AG08396 (cell line): ENCODE data around the gene CEACAM16.
"Not testable (repeated sequence)": the region's sequence is repeated elsewhere in the genome, so short reads cannot be mapped to it uniquely, and the experiment has no call there.

Source experiments
- DNase-seq: peaks from one replicate; pipeline ENCODE4 v3.0.0; 2012; ENCODE audit warnings: low spot score, mixed read lengths

CEACAM16 gene

DNA sequence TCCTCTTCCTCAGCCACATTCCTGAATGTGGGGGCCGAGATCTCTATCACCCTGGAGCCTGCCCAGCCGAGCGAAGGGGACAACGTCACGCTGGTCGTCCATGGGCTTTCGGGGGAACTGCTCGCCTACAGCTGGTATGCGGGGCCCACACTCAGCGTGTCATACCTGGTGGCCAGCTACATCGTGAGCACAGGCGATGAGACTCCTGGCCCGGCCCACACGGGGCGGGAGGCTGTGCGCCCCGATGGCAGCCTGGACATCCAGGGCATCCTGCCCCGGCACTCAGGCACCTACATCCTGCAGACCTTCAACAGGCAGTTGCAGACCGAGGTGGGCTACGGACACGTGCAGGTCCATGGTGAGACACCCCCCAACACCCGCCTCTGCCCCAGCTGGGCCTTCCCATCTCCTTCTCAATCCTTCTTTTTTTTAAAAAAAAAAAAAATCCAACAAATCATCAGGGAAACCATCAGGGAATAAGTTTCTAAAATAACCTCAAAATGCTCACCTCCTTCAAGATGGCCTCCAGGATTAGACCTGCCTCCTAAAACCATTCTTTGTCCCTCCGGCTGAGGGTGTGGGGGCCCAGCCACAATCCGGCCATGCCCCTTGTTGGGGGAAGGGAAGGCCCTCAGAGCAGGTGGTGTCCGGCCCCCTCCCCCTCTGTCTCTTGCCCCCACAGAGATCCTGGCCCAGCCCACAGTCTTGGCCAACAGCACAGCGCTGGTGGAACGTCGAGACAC lies 4.6 kb downstream of the CEACAM16 start:
- no peak for DNase-seq

GRCh38 chr19:44704982-44705381 lies 6.0 kb downstream of the CEACAM16 start:
- no peak for DNase-seq

DNA sequence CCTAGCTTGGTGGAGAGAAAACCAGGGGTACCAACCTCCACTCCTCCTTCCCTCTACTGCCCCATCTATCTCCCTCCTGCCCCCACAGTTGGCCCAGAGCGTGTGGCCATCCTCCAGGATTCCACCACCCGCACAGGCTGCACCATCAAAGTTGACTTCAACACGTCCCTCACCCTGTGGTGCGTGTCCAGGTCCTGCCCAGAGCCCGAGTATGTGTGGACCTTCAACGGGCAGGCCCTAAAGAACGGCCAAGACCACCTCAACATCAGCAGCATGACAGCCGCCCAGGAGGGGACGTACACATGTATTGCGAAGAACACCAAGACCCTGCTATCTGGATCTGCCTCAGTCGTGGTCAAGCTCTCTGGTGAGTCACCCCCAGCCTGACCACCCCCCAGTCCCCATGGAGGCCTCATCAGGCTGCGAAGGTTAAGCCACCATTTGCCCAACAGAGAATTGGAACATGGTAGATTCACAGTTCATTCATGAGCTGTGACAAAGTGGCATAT lies 6.6 kb downstream of the CEACAM16 start:
- no peak for DNase-seq

DNA sequence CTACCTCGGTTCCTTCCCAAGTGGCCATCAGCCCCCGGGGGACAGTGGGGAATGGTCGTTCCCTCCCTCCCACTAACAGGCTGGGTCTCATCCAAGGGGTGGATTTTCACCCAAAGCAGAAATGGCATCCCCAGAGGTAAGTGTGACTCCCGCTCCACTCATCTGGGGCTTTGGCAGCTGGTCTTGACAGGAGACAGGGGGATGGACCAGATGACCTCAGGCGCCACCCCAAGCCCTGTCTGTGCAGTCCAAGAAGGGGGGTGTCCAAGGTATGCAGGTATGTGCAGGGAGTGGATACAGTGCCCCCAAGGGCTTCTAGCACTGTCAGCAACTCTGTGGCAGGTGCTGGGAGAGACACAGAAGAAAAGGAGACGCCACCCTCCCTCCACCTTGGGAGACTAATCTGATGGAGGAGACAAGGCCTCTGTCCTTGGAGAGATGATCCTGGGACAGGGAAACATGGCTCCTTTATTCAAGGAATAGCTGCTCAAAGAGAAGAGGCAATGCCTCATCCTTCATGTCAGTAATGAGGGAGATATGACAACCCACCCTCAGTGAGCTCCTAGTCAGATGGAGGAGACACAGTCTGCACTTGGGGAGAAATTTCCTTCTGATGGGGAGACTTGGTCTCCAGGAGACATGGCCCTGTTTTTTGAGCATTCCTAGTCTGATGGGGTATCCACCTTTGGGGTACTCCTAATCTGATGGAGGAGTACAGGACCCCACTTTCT lies 7.7 kb downstream of the CEACAM16 start:
- no peak for DNase-seq

GRCh38 chr19:44707794-44708193 lies 8.8 kb downstream of the CEACAM16 start:
- no peak for DNase-seq

DNA sequence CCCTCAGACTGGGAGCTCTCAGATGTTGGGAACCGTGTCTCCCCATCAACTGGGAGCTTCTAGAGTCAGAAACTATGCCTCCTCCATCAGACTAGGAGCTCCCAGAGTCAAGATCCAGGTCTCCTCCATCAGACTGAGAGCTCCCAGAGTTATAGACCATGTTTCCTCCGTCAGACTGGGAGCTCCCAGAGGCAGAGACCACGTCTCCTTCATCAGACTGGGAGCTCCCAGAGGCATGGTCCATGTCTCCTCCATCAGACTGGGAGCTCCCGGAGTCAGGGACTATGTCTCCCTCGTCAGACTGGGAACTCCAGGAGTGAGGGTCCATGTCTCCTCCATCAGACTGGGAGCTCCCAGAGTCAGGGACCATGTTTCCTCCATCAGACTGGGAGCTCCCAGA lies 10.0 kb downstream of the CEACAM16 start:
- no peak for DNase-seq

- DNase-seq: not testable (repeated sequence)
Measured at GRCh38 chr19:44709434-44710266, 10.7 kb downstream of the CEACAM16 start.

DNA sequence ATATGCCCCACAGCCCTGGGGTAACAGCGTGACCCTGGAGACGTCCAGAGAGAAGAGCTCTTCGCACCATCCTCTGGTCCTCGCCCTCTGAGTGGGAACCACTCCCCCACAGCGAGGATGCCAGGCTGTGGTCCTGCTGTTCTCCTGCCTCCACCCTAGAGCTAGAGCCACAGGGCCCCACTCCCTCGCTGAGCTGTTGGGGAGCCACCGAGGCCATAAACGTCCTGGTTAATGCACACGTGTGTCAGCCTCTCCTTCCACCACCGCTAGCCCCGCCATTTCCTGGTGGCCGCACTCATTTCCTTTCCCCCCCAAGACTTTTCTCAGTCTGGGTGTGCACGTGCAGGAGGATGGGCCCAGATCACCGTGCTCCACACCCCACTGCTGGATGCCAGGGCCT lies 11.5 kb downstream of the CEACAM16 start:
- no peak for DNase-seq

DNA sequence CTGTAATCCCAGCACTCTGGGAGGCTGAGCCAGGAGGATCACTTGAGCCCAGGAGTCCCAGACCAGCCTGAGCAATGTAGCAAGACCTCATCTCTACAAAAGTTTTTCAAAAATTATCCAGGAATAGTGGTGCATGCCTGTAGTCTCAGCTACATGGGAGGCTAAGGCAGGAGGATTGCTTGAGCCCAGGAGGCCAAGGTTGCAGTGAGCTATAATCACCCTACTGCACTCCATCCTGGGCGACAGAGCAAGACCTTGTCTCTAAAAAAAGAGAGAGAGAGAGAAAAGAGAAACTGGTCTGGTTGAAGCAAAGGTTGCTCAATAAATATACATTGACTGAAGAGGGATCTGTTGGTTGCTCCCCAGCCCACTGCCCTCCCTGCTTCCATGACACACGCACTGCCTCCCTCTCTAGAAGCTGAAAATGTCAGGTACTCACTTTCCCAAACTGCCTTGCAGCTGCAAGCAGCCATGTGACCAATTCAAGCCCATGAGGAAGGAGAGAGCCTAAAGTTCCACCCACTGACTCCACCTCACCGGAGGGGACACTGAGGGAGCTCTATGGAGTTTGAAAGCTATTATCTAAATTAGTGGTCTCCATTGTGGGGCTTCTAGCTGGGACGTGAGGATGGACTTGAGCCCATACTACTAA lies 14.0 kb downstream of the CEACAM16 start:
- DNase-seq: no peak

- DNase-seq: no peak
Measured at GRCh38 chr19:44714597-44715169, 15.7 kb downstream of the CEACAM16 start.

DNA sequence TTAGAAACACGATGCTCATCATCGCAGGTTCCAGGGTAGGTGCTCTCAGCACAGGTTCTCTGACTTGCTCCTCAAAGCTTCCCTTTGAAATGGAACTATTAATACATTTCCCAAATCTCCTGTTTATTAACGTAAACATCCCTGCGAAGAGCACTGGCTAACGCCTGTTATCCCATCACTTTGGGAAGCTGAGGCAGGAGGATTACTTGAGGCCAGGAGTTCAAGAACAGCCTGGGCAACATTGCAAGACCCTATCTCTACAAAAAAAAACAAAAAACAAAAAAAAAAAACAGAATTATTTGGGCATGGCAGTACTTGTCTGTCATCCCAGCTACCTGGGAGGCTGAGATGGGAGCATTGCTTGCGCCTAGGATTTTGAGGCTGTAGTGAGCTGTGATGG lies 18.7 kb downstream of the CEACAM16 start:
- DNase-seq: no peak

DNA sequence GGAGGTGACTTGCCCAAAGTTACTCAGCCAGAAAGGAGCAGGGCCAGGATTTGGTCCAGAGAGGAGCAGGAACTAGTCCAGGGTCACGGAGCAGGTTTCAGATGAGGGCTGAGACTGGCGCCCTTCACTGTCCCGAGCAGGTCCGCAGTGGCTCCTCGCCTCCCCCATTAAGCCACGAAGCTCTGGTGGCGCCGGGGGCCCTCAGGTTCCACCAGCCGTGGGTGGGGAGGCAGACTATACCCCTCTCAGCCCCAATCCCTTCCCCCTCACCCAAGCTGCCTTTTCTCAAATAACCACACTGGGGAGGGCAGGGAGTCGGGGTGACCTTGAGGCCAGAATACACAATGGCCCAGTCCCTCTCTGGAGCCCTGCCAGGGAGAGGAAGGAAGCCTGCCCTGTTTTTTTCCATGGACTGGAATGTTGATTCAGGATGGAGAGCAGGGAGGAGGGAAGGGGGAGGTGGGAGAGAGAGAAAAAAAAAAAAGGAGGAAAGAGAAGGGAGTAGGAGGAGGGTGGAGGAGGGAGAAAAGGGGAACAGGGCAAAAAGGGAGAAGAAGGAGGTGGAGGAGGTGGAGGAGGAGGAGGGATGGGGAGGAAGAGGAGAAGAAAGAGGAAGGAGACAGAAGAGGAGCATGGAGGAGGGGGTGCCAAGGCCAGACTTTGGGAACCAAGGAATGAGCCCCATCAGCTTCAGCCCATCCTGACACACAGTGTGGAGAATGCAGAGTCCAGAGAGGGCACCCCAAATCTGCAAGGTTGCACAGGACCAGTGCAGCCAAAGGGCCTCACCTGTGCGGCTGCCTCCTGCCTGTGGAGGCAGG lies 19.7 kb downstream of the CEACAM16 start:
- DNase-seq: peak; percentile 53

DNA sequence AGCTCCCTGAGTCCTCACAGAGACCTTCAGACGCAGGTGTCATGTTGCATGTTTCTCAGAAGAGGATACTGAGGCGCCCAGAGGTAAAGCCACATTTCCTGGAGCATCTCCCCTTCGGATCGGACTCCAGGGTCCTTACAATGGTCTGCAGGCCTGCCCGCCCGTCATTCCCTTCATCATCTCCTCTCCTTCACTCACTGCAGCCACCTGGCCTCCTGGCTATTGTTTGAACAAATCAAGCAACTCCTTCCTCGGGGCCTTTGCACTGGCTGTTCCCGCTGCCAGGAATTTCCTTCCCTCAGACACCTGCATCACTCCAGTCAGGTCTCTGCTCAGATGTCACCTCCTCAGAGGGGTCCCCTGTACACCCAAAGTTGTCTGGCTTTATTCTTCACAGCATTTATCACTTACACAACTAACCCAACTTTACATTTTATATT lies 20.3 kb downstream of the CEACAM16 start:
- no peak for DNase-seq

GRCh38 chr19:44720396-44720795 lies 21.4 kb downstream of the CEACAM16 start:
- DNase-seq: not testable (repeated sequence)

DNA sequence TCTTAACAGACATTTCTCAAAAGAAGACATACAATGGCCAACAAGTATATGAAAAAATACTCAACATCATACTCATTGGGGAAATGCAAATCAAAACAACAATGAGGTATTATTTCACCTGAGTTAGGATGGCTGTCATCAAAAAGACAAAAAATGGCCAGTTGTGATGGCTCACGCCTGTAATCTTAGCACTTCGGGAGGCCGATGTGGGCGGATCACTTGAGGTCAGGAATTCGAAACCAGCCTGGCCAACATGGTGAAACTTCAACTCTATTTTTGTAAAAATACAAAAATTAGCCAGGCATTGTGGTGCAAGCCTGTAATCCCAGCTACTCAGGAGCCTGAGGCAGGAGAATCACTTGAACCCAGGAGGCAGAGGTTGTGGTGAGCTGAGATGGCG lies 22.0 kb downstream of the CEACAM16 start:
- no peak for DNase-seq

- not testable (repeated sequence) for DNase-seq
Measured at GRCh38 chr19:44721369-44721768, 22.4 kb downstream of the CEACAM16 start.

DNA sequence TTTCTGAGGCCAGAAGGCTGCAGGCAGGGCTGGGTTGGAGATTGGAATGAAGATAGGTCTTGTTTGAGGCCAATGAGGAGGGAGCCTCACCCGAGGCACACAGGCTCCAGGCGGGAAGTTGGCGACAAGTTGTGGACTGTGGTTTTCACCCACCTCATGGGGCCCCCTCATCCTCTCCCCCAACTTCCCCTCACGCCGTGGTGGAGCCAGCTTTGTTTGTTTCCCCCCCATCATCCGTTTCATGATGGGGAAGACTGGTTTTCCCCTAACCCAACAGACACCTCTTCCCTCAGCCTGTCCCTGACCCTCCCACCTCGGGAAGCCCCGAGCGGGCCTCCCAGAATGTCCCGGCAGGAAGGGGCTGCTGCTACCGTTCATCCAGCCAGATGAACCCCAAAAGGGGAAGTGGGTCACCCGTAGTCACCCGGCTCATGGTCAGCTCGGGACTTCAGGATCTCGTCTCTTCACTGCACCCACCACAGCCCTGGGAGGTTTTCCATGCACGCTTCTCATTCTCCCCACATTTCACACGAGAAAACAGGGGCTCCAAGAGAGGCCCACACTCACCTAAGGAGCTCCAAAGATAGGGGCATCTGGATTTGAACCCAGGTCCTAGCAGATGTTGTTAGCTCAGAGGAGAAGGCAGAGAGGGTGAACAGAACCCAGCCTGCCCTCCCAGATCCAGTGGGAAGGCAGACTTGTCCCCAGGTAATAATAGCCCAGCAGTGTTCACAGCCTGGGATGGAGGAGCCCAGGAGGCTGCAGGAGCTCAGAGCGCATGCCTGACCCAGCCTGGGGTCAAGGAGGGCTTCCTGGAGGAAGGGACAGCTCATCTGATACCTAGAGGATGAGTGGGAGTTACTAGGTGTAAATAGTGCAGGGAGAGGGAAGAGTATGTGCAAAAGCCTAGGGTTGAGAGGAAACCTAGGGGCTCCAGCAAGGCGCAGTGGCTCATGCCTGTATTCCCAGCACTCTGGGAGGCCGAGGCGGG lies 23.5 kb downstream of the CEACAM16 start:
- DNase-seq: no peak

- no peak for DNase-seq
Measured at GRCh38 chr19:44723299-44723951, 24.5 kb downstream of the CEACAM16 start.

DNA sequence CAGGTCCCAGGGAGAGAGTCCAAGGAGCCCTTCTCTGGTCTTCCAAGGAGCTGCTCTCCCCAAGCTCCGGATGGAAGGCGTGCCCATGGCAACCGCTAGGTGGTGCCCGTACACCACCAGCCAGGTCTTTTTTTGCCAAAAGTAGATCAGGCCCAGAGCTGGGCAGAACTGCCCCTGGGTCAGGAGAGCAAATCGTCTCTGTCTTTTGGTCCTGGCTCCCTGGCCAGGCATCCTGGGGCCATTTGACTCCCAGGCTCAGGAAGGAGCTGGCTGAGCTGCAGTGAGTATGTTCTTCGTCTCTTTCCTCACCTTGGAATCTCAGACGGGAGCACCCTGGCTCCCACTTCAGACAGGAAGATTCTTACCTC lies 25.0 kb downstream of the CEACAM16 start:
- DNase-seq: peak; percentile 88
